Placental pericyte (primary cell): ENCODE results near the gene RNH1. TPM values are rescaled to one million over a fixed set of nuclear protein-coding genes. Genes with fewer than 3 reads are reported as not detected.

Source experiments
- total RNA-seq: library from RNA; depleted of rRNA; stranded (reverse); fragments of >200 nt; gene quantifications from 2 replicates; pipeline ENCODE4 v1.2.3, GENCODE V29; 2012

The RNH1 gene
- 317 and 486 TPM in 2 replicates for total RNA-seq

DNA sequence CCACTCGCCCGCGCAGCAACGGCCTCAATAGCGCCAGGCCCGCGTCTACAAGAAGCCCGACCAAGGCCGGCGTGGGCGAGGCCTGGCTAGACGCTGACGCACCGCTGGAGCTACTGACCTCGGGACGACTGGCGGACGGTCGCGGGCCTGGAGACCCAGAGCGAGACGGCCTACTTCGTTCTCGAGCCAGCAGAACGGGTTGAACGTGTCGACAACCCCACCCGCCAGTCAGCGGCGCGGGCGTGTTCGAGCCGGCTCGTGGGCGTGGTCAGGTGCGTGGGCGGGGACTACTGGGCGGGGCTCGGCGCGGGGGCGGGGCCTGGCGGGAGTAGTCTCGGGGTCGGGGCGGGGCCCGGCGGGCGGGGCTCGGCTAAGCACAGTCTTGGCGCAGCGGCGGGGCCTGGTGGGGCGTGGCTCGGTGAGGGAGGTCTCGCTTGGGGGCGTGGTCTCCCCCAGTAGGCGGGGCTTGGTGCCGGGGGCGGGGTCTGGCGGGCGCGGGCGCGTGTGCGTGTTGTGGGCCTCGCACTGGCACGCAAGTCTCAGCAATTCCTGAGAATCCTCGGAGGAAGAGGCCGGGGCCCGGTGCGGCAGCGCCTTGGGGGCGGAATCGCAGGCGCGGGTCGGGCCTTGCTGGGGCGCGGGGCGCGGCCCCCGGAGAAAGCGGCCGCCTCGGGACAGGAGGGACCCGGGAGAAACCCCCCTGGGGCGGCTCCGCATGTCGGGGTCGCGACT, at the start of gene RNH1:
Gene RNH1 (minus strand): TSS at position 248 of the 732 bp plus-strand sequence. CDS start 5,080 bp downstream, outside the sequence.

DNA sequence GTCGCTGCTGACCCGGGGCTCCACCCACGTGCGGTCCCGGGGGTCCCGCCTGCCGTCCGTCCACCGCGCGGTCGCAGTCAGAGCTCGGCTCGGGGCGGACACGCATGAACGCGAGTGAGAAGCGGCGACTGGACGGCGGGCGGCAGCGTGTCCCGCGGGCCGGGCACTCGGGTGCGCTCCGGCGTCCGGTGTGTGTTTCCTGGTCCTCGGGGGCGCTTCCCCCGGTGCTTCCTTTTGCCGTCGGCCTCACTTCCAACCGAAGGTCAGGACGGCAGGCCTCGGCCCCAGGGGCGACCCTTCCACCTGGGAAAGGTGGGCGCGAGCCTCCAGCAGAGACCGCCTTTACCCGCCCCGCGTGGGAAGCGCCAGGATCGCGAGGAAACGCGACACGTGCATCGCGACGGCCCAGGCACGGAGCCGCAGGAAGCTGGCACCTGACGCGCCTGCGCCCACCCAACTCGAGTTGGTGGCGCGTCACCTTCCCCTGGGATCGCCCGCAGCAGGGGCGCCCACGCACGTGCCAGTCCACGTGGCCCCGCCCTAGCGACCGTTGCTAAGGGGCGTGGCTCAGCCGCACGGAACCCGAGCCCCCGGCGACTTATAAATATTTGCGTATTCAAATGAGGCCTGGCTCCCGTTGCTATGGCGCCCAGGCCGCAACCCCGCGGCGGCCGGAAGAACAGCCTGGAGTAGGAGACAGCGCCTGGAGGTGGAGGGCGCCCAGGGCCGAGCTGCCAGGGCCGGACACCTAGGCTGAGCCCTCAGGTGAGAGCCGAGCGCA, 30.0 kb upstream of the RNH1 start, which contains the start of gene LRRC56:
Gene LRRC56 (plus strand): TSS at position 687 of the 781 bp plus-strand sequence. CDS start 3,158 bp downstream, outside the sequence.

DNA sequence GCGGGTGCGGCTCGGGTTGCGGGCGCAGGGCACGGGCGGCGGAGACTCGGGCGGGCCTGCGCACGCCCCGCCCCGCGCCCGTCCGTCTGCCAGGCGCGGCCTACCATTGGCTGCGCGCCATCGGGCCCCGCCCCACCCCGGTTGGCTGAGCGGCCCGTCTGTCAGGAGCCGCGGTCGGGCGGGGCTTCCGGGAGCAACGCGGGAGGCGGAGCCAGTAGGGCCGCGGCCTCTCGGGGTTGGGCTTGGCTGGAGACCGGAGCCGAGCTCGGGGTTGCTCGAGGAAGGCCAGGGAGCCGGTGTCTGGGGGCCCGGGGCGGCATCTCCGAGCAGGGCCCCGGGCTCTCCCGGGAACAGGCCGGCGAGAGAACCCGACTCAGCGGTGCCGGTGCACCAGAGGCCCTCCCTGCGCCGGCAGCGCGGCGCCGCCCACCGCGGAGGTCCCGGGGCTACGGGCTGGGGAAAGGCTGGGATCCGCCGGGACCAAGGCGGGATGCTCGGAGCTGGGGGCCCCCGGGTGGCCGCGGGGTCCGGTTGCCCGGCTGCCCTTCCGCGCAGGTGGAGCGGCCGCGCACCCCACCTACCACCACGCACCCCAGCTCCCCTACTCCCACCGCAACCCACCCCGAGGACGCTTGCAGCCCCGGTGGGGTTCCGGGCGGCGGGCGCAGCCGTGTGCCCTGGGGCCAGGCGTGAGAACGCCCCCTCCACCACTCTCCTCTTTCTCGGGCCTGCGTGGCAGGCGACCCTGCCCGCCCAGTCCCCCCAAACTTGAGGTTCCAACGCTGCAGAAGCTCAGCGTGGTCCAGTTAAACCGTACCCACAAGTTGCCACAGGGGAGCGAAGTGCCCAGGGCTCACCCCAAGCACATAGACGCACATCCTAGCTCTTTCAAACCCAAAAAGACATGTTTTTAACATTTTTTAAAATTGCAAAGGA, 28.7 kb upstream of the RNH1 start, which contains the start of gene HRAS:
Gene HRAS (minus strand): TSS at position 58 of the 936 bp plus-strand sequence.

DNA sequence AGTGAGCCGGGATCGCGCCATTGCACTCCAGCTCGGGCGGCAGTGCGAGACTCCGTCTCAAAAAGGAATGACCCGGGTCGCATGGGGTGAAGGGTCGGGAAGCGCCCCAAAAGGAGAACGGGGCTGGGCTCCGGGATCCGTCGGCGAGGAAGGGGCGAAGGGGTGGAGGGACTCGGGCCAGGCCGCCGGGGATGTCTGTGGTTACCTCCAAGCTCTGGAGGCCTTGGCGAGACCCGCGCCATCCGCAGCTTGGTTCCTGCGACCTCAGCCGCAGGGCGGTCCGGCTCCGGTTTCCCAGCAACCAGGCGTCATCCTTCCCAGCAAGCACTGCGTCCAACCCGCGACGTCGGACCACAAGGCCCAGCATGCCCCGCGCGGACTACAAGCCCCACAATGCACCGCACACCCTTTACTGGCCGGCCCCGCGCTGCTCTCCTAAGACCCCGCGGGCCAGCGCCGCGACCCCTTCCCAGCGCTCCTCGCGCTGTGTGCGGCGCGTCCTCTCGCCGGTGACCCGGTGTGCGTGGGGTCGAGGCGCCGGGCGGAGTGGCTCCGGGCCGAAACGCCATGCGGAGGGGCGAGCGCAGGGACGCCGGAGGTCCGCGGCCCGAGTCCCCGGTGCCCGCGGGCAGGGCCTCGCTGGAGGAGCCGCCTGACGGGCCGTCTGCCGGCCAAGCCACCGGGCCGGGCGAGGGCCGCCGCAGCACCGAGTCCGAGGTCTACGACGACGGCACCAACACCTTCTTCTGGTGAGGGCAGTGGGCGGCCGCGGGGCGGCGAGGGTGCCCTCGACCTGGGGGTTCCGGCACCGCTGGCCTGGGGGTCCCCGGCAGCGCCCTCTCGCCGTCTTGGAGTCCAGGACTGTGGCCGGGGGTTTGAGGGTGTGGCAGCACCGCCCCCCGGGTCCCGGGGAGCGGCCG, 56.9 kb downstream of the RNH1 start, which contains the start of gene PTDSS2:
Gene PTDSS2 (plus strand): TSS at position 391 of the 920 bp plus-strand sequence. CDS start 177 bp downstream, at position 568.

Other genes starting within 250 kb of the RNH1 start
- not detected in 2 replicates for gene NLRP6, start 228.8 kb downstream of the RNH1 start, total RNA-seq
- 6.3 and 7.3 TPM in 2 replicates for gene PGGHG, start 218.1 kb downstream of the RNH1 start, total RNA-seq
- gene IFITM5, start 207.7 kb downstream of the RNH1 start, total RNA-seq: not detected in 2 replicates
- 19.6 and 56.2 TPM in 2 replicates for gene IFITM2, start 199.4 kb downstream of the RNH1 start, total RNA-seq
- gene IFITM1, start 193.2 kb downstream of the RNH1 start, total RNA-seq: 25.3 and 136 TPM in 2 replicates
- 45.5 and 328 TPM in 2 replicates for gene IFITM3, start 186.4 kb downstream of the RNH1 start, total RNA-seq
- 1.1 TPM in 2 replicates for gene B4GALNT4, start 137.7 kb downstream of the RNH1 start, total RNA-seq
- 0.66 and 1.3 TPM in 2 replicates for gene PKP3, start 113.0 kb downstream of the RNH1 start, total RNA-seq
- 18.2 and 21.9 TPM in 2 replicates for gene SIGIRR, start 92.2 kb downstream of the RNH1 start, total RNA-seq
- gene ANO9, start 65.2 kb downstream of the RNH1 start, total RNA-seq: not detected in 2 replicates
- 58.3 and 80.3 TPM in 2 replicates for gene PTDSS2, start 57.0 kb downstream of the RNH1 start, total RNA-seq
- gene HRAS, start 28.3 kb upstream of the RNH1 start, total RNA-seq: 44.6 and 46.1 TPM in 2 replicates
- gene LRRC56, start 30.3 kb upstream of the RNH1 start, total RNA-seq: 1.6 and 2.8 TPM in 2 replicates
- gene LMNTD2, start 53.5 kb upstream of the RNH1 start, total RNA-seq: 0.29 and 1.8 TPM in 2 replicates
- gene RASSF7, start 53.7 kb upstream of the RNH1 start, total RNA-seq: 9.7 and 19.3 TPM in 2 replicates
- 33.5 and 39.8 TPM in 2 replicates for gene PHRF1, start 69.2 kb upstream of the RNH1 start, total RNA-seq
- 9.3 and 17.9 TPM in 2 replicates for gene IRF7, start 108.7 kb upstream of the RNH1 start, total RNA-seq
- gene CDHR5, start 117.7 kb upstream of the RNH1 start, total RNA-seq: not detected in 2 replicates
- not detected in 2 replicates for gene SCT, start 119.9 kb upstream of the RNH1 start, total RNA-seq
- 0.22 TPM in 1 of 2 replicates, not detected in the other for gene DRD4, start 130.0 kb upstream of the RNH1 start, total RNA-seq
- 29.1 and 39.2 TPM in 2 replicates for gene DEAF1, start 188.0 kb upstream of the RNH1 start, total RNA-seq
- 7.0 and 14.6 TPM in 2 replicates for gene TMEM80, start 188.6 kb upstream of the RNH1 start, total RNA-seq
- 51.4 and 51.7 TPM in 2 replicates for gene EPS8L2, start 199.0 kb upstream of the RNH1 start, total RNA-seq
- 213 and 250 TPM in 2 replicates for gene TALDO1, start 240.2 kb upstream of the RNH1 start, total RNA-seq